ENCODE measurements around the gene ZBTB5.

DNA sequence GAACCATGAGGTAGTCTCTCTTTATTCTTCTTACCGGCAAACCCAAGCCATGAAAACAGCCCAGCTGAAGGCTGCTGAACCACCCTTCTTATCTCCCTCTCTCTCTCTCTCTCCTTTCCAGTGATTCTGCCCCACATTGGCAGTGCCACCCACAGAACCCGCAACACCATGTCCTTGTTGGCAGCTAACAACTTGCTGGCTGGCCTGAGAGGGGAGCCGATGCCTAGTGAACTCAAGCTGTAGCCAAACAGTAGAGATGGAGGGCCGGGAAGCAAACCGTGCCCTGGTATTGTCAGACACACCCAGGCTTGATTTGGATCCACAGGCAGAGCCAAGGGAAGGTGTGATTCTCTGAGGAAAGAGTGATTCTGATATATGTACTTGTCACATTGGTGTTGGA, 28.7 kb downstream of the ZBTB5 start:
- TF ChIP-seq POLR2A (IDR thresholded peaks at IDR 0.05; ENCODE audit: control extremely low read depth in 1 of 2, low read depth in 2 of 2, low read length in 2 of 2) (no peak), POLR2AphosphoS5 (IDR thresholded peaks at IDR 0.05; ENCODE audit: low read depth, low read length) (no peak), CTCF (IDR thresholded peaks at IDR 0.05; ENCODE audit: control extremely low read depth in 1 of 3, insufficient read depth in 1 of 3, low read depth in 1 of 3, low read length in 3 of 3) (no peak), EP300 (IDR thresholded peaks at IDR 0.05; ENCODE audit: borderline replicate concordance in 1 of 2, low read depth in 2 of 2, low read length in 2 of 2) (no peak), MAFK (IDR thresholded peaks at IDR 0.05; ENCODE audit: low read depth, low read length) (no peak), EGR1 (IDR thresholded peaks at IDR 0.05; ENCODE audit: borderline replicate concordance, low read depth, low read length) (no peak)

All from H1 (cell line).